Panc1 (cell line): ENCODE data around the gene CETP. TPM values are rescaled to one million over a fixed set of nuclear protein-coding genes. Genes with fewer than 3 reads are reported as not detected.

Experiments used
- ATAC-seq: fragments of 200-7000 bp; cut with Tn5 transposase; 2 replicates; pipeline ENCODE4 v1.9.1; 2020; ENCODE audit warnings: mild to moderate bottlenecking, moderate library complexity
- BruUV-seq: library from RNA; stranded (reverse); fragments of 400-500 nt; replicated peaks from 2 replicates; lab custom pipeline; 2021; lab: Mats Ljungman, UMichigan
- CTCF ChIA-PET: fragments of 300-600 bp; sonication (Branson Sonifier 250); formaldehyde crosslinking; loops from one replicate; lab custom pipeline; 2022; ENCODE audit warnings: antibody characterized with exemption; lab: Charles Lee
- POLR2A ChIA-PET: fragments of 300-600 bp; sonication (Branson Sonifier 250); formaldehyde crosslinking; loops from one replicate; lab custom pipeline; 2022; ENCODE audit warnings: antibody characterized with exemption; lab: Charles Lee
- DNase-seq: peaks from one replicate; pipeline ENCODE4 v3.0.0-alpha.2; 2010; ENCODE audit warnings: low read depth, low spot score
- H3K27ac ChIP-seq: 2 replicates; pipeline ENCODE4 v1.5.1; 2011; ENCODE audit warnings: mild to moderate bottlenecking, low read length, inconsistent platforms
- H3K27me3 ChIP-seq: fragments of 200-500 bp; sonication (Bioruptor generic); 2 replicates; pipeline ENCODE4 v1.6.0; 2014; ENCODE audit warnings: low read length, inconsistent platforms; ENCODE audit not compliant: control insufficient read depth, insufficient read depth
- H3K36me3 ChIP-seq: fragments of 200-500 bp; sonication (Bioruptor generic); 2 replicates; pipeline ENCODE4 v1.5.1; 2014; ENCODE audit warnings: inconsistent platforms, mild to moderate bottlenecking, low read length, moderate library complexity; ENCODE audit not compliant: control insufficient read depth, insufficient read depth
- H3K4me1 ChIP-seq: 2 replicates; pipeline ENCODE4 v1.5.1; 2011; ENCODE audit warnings: inconsistent platforms, mild to moderate bottlenecking, low read length, moderate library complexity; ENCODE audit not compliant: control insufficient read depth, insufficient read depth
- H3K4me3 ChIP-seq, 2 experiments: 2 replicates each; pipeline ENCODE4 v1.5.1; 2011 to 2012; ENCODE audit warnings: low read depth in 2 of 2, low read length in 2 of 2, mild to moderate bottlenecking in 2 of 2, inconsistent platforms in 1 of 2, moderate library complexity in 1 of 2
- H3K9me3 ChIP-seq: fragments of 200-500 bp; sonication (Bioruptor generic); 2 replicates; pipeline ENCODE4 v1.5.1; 2014; ENCODE audit warnings: low read depth, mild to moderate bottlenecking, inconsistent platforms, low read length, moderate library complexity; ENCODE audit not compliant: control insufficient read depth, insufficient read depth
- POLR2AphosphoS5 ChIP-seq: IDR thresholded peaks from 2 replicates; pipeline ENCODE4 v1.6.1; 2012; ENCODE audit warnings: mild to moderate bottlenecking, low read depth, low read length, moderate library complexity
- SIN3A ChIP-seq: IDR thresholded peaks from 2 replicates; pipeline ENCODE4 v1.6.1; 2012; ENCODE audit warnings: low read depth, mild to moderate bottlenecking, low read length, moderate library complexity, borderline replicate concordance; ENCODE audit not compliant: insufficient read depth
- TCF7L2 ChIP-seq: IDR thresholded peaks from 2 replicates; pipeline ENCODE4 v1.6.1; 2011; ENCODE audit warnings: mild to moderate bottlenecking, low read depth, low read length, inconsistent platforms
- in situ Hi-C: cut with HindIII; loops from 2 replicates; pipeline ENCODE4 v1.10.0; 2016; ENCODE audit warnings: low sequenced_read_pairs, low pct_unique_long_range_greater_than_20kb
- intact Hi-C: fragments of 100-400 bp; cut with micrococcal nuclease; formaldehyde crosslinking; loops from one replicate; pipeline ENCODE4 v1.10.0; 2022; ENCODE audit not compliant: unreplicated experiment
- total RNA-seq: library from RNA; stranded (reverse); gene quantifications from one replicate; pipeline ENCODE4 v1.2.1, GENCODE V29; 2021; ENCODE audit not compliant: unreplicated experiment
- TF ChIP-seq, protein P1 (sequence below): fragments of 450-650 bp; IDR thresholded peaks from 2 replicates; pipeline ENCODE4 v1.5.1; 2017; ENCODE audit warnings: mild to moderate bottlenecking
- TF ChIP-seq, protein P2 (sequence below), 2 experiments: IDR thresholded peaks; 2 replicates each; pipeline ENCODE4 v1.6.1; 2011 to 2012; ENCODE audit warnings: low read depth in 2 of 2, control low read depth in 1 of 2, low read length in 1 of 2, mild to moderate bottlenecking in 1 of 2, moderate library complexity in 1 of 2; ENCODE audit not compliant: insufficient read depth in 1 of 2

Gene CETP
- total RNA-seq, 1 experiment from 2014 or later: not detected

GRCh38 chr16:57009643-57010170, 48.0 kb downstream of the CETP start:
- intact Hi-C loops: no loop called here
- in situ Hi-C loops: no loop called here
- ATAC-seq: no peak
- DNase-seq: no peak
- H3K27ac ChIP-seq: no peak overlapping the region
- POLR2A ChIA-PET: no interaction called here
- TF ChIP-seq POLR2AphosphoS5: no peak
- TF ChIP-seq, protein P1, sequence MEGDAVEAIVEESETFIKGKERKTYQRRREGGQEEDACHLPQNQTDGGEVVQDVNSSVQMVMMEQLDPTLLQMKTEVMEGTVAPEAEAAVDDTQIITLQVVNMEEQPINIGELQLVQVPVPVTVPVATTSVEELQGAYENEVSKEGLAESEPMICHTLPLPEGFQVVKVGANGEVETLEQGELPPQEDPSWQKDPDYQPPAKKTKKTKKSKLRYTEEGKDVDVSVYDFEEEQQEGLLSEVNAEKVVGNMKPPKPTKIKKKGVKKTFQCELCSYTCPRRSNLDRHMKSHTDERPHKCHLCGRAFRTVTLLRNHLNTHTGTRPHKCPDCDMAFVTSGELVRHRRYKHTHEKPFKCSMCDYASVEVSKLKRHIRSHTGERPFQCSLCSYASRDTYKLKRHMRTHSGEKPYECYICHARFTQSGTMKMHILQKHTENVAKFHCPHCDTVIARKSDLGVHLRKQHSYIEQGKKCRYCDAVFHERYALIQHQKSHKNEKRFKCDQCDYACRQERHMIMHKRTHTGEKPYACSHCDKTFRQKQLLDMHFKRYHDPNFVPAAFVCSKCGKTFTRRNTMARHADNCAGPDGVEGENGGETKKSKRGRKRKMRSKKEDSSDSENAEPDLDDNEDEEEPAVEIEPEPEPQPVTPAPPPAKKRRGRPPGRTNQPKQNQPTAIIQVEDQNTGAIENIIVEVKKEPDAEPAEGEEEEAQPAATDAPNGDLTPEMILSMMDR: no peak
- no peak overlapping the region for H3K4me3 ChIP-seq
- no TSS peak for BruUV-seq
- CTCF ChIA-PET: interaction anchor here (0.6 kb wide), 1 partner anchor 13 kb away, joined by 6 read pairs; no protein-coding TSS in a partner anchor
- H3K27me3 ChIP-seq: no peaks in the 10 kb centered on the region
- no peaks in the 10 kb centered on the region for H3K36me3 ChIP-seq
- H3K9me3 ChIP-seq: no peaks in the 10 kb centered on the region
- H3K4me1 ChIP-seq: no peaks in the 10 kb centered on the region

DNA sequence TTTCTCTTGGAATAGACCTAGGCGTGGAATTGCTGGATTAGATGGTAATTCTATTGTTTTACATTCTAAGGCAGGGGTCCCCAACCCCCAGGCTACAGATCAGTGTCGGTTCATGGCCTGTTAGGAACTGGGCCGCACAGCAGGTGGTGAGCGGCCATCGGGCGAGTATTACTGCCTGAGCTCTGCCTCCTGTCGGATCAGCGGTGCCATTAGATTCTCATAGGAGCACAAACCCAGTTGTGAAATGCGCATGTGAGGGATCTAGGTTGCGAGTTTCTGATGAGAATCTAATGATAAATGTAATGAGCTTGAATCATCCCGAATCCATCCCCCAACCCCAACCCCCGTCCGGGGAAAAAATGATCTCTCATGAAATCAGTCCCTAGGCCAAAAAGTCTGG, 50.6 kb downstream of the CETP start:
- ATAC-seq: no peak
- DNase-seq: no peak
- BruUV-seq: no TSS peak
- TF ChIP-seq TCF7L2 (no peak), POLR2AphosphoS5 (no peak), SIN3A (no peak)
- TF ChIP-seq, protein P1: no peak
- TF ChIP-seq, protein P2, sequence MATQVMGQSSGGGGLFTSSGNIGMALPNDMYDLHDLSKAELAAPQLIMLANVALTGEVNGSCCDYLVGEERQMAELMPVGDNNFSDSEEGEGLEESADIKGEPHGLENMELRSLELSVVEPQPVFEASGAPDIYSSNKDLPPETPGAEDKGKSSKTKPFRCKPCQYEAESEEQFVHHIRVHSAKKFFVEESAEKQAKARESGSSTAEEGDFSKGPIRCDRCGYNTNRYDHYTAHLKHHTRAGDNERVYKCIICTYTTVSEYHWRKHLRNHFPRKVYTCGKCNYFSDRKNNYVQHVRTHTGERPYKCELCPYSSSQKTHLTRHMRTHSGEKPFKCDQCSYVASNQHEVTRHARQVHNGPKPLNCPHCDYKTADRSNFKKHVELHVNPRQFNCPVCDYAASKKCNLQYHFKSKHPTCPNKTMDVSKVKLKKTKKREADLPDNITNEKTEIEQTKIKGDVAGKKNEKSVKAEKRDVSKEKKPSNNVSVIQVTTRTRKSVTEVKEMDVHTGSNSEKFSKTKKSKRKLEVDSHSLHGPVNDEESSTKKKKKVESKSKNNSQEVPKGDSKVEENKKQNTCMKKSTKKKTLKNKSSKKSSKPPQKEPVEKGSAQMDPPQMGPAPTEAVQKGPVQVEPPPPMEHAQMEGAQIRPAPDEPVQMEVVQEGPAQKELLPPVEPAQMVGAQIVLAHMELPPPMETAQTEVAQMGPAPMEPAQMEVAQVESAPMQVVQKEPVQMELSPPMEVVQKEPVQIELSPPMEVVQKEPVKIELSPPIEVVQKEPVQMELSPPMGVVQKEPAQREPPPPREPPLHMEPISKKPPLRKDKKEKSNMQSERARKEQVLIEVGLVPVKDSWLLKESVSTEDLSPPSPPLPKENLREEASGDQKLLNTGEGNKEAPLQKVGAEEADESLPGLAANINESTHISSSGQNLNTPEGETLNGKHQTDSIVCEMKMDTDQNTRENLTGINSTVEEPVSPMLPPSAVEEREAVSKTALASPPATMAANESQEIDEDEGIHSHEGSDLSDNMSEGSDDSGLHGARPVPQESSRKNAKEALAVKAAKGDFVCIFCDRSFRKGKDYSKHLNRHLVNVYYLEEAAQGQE (IDR thresholded peaks at IDR 0.05; ENCODE audit: insufficient read depth in 1 of 2, low read depth in 2 of 2, low read length in 1 of 2): no peak
- intact Hi-C loops (no loop called here), in situ Hi-C loops (no loop called here)
- ChIA-PET POLR2A (no interaction called here), CTCF (no interaction called here)
- no peaks in the 10 kb centered on the region for H3K9me3 ChIP-seq
- H3K27ac ChIP-seq: no peak overlapping the region
- H3K4me3 ChIP-seq: no peak overlapping the region
- no peaks in the 10 kb centered on the region for H3K4me1 ChIP-seq
- no peaks in the 10 kb centered on the region for H3K27me3 ChIP-seq
- H3K36me3 ChIP-seq: no peaks in the 10 kb centered on the region
